ENCODE data around the gene HOXA3.

The HOXA3 gene

DNA sequence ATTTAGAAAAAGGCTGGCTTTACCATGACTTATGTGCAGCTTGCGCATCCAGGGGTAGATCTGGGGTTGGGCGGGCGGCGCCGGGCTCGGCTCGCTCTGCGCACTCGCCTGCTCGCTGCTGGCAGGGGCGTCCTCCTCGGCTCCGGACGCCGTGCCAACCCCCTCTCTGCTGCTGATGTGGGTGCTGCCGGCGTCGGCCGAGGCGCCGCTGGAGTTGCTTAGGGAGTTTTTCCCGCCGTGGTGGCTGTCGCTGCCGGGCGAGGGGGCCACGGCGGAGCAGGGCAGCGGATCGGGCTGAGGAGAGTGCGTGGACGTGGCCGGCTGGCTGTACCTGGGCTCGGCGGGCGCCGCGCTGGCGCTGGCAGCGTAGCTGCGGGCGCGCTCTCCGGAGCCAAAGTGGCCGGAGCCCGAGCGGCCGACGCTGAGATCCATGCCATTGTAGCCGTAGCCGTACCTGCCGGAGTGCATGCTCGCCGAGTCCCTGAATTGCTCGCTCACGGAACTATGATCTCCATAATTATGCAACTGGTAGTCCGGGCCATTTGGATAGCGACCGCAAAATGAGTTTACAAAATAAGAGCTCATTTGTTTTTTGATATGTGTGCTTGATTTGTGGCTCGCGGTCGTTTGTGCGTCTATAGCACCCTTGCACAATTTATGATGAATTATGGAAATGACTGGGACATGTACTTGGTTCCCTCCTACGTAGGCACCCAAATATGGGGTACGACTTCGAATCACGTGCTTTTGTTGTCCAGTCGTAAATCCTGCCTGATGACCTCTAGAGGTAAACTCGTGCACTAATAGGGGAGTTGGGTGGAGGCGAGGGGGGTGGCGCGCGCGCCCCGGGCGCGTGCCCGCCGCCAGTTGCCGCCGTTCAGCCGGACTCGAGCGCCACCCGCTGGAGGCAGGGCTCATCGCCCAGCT, 9.1 kb downstream of the HOXA3 start, which contains the start of gene HOXA5:
HOXA5 (minus strand) TSS at position 659 of the 927 bp plus-strand sequence; CDS start at position 585, 74 bp downstream.
- Histone ChIP-seq H3K9me3 (ENCODE audit: severe bottlenecking) (no peaks in the 10 kb centered on the region), H3K4me1 (ENCODE audit: insufficient read depth, poor library complexity, severe bottlenecking) (peaks cover 9% of the 10 kb centered on the region), H3K27me3 (ENCODE audit: insufficient read depth, poor library complexity, severe bottlenecking) (no peaks in the 10 kb centered on the region), H3K4me3 (ENCODE audit: severe bottlenecking) (peak within 1 kb of the TSS; percentile 64), H3K27ac (ENCODE audit: poor library complexity, severe bottlenecking) (peak within 1 kb of the TSS; percentile 85), H3K36me3 (ENCODE audit: low read depth) (peaks cover 3% of the 10 kb centered on the region; the same call in 1 of the 2 replicates)
- ATAC-seq (ENCODE audit: low read depth) (peak; percentile 38), DNase-seq (ENCODE audit: low spot score) (no peak)
- TF ChIP-seq, protein P1, sequence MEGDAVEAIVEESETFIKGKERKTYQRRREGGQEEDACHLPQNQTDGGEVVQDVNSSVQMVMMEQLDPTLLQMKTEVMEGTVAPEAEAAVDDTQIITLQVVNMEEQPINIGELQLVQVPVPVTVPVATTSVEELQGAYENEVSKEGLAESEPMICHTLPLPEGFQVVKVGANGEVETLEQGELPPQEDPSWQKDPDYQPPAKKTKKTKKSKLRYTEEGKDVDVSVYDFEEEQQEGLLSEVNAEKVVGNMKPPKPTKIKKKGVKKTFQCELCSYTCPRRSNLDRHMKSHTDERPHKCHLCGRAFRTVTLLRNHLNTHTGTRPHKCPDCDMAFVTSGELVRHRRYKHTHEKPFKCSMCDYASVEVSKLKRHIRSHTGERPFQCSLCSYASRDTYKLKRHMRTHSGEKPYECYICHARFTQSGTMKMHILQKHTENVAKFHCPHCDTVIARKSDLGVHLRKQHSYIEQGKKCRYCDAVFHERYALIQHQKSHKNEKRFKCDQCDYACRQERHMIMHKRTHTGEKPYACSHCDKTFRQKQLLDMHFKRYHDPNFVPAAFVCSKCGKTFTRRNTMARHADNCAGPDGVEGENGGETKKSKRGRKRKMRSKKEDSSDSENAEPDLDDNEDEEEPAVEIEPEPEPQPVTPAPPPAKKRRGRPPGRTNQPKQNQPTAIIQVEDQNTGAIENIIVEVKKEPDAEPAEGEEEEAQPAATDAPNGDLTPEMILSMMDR (IDR thresholded peaks at IDR 0.05; ENCODE audit: poor library complexity, severe bottlenecking), result peak; percentile 97

DNA sequence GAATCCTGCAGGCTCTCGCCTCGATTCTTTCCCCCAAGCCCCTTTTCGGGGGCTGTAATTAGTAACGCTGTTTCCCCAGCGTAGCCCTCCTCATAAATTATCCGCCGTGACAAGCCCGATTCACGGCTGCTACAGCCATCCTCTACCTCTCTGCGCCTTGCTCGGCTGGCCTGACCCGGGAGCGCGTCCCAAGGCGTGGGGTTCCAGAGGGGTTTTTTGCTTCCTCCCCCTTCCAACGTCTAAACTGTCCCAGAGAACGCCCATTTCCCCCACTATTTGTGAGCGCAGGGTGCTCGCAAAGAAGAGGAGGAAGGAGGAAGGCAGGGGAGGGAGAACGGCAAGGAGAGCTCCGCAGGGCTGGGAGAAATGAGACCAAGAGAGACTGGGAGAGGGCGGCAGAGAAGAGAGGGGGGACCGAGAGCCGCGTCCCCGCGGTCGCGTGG, 9.8 kb downstream of the HOXA3 start:
- DNase-seq (ENCODE audit: low spot score) (no peak), ATAC-seq (ENCODE audit: low read depth) (peak; percentile 6)
- H3K27me3 ChIP-seq (ENCODE audit: insufficient read depth, poor library complexity, severe bottlenecking), result no peaks in the 10 kb centered on the region
- H3K36me3 ChIP-seq (ENCODE audit: low read depth), result peaks cover 3% of the 10 kb centered on the region; the same call in 1 of the 2 replicates
- H3K27ac ChIP-seq (ENCODE audit: poor library complexity, severe bottlenecking), result peak overlapping the region; percentile 85
- TF ChIP-seq, protein P1 (IDR thresholded peaks at IDR 0.05; ENCODE audit: poor library complexity, severe bottlenecking), result no peak
- H3K4me1 ChIP-seq (ENCODE audit: insufficient read depth, poor library complexity, severe bottlenecking), result peaks cover 9% of the 10 kb centered on the region
- peak overlapping the region; percentile 64 for H3K4me3 ChIP-seq (ENCODE audit: severe bottlenecking)
- no peaks in the 10 kb centered on the region for H3K9me3 ChIP-seq (ENCODE audit: severe bottlenecking)

DNA sequence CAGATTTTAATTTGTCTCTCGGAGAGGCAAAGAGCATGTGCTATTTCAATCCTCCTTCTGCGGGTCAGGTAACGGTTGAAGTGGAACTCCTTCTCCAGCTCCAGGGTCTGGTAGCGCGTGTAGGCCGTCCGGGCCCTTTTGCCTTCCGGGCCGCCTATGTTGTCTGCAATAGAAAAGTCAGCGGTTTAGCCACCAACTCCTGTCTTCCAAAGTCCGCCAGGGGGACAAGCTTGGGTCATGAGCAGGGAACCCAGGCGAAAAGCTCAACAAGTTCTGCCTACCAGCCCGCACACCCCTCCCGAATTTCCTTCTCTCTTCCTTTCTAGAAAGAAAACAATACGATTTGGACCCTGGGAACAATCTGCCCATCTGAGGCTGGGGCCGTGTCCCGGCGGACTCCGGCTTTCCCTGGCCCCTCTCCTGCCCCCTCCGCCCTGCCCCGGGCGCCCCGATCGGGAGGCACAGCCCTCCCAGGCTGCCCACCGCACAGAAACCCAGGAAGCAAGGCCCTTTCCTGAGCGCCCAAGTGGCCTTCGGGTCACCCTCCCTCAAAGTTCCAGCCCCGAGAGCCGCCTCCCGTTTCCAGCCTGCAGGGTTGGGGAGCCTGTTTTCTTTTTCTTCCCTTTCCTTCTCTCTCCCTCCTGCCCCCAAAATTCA, 10.3 kb downstream of the HOXA3 start:
- ATAC-seq (ENCODE audit: low read depth), result no peak
- Histone ChIP-seq H3K4me1 (ENCODE audit: insufficient read depth, poor library complexity, severe bottlenecking) (peaks cover 5% of the 10 kb centered on the region), H3K9me3 (ENCODE audit: severe bottlenecking) (no peaks in the 10 kb centered on the region), H3K27ac (ENCODE audit: poor library complexity, severe bottlenecking) (peak overlapping the region; percentile 85), H3K27me3 (ENCODE audit: insufficient read depth, poor library complexity, severe bottlenecking) (no peaks in the 10 kb centered on the region), H3K36me3 (ENCODE audit: low read depth) (peaks cover 3% of the 10 kb centered on the region; the same call in 1 of the 2 replicates), H3K4me3 (ENCODE audit: severe bottlenecking) (peak overlapping the region; percentile 64)
- TF ChIP-seq, protein P1 (IDR thresholded peaks at IDR 0.05; ENCODE audit: poor library complexity, severe bottlenecking), result peak; percentile 12
- no peak for DNase-seq (ENCODE audit: low spot score)

DNA sequence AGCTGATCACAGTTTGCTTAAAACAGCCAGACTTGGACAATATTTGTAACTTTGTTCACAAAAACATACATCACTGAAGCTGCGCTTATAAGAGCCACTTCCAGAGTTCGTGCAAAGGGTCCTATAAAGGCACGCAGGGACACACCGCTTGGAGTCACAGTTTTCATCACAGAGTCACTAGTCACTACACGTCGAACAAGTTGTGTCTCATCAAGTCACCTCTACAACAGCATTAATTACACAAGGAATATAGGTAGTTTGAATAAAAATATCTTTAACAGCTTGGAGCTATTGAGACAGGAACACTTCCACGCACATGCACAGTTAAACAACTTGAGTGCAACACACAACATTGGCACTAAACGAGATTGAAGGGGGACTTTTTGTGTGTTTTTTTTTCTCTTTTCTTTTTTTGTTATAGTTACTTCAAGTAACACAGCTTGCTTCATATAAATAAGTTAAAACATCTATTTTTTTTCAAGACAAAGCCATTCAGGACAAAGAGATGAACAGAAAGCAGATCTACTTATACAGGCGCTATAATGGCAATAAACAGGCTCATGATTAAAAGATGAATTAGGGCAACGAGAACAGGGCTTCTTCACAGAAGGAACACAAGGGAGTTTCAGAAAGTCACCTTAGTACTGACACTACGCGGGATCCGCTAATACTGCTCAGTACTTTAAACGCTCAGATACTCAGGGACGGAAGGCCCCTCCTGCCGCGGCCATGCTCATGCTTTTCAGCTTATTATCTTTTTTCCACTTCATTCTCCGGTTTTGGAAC, 11.1 kb downstream of the HOXA3 start:
- H3K36me3 ChIP-seq (ENCODE audit: low read depth), result peaks cover 3% of the 10 kb centered on the region; the same call in 1 of the 2 replicates
- TF ChIP-seq, protein P1 (IDR thresholded peaks at IDR 0.05; ENCODE audit: poor library complexity, severe bottlenecking), result no peak
- DNase-seq (ENCODE audit: low spot score) (no peak), ATAC-seq (ENCODE audit: low read depth) (no peak)
- H3K27ac ChIP-seq (ENCODE audit: poor library complexity, severe bottlenecking), result peak overlapping the region; percentile 85
- H3K27me3 ChIP-seq (ENCODE audit: insufficient read depth, poor library complexity, severe bottlenecking), result no peaks in the 10 kb centered on the region
- peaks cover under 1% of the 10 kb centered on the region for H3K4me1 ChIP-seq (ENCODE audit: insufficient read depth, poor library complexity, severe bottlenecking)
- H3K9me3 ChIP-seq (ENCODE audit: severe bottlenecking), result no peaks in the 10 kb centered on the region
- H3K4me3 ChIP-seq (ENCODE audit: severe bottlenecking), result peak overlapping the region; percentile 64

Data from RWPE2 (cell line).